H1 (cell line): ENCODE measurements around the gene PFDN6. TPM values are rescaled to one million over a fixed set of nuclear protein-coding genes. Genes with fewer than 3 reads are reported as not detected.

Experiments
- CTCF ChIA-PET: fragments of 300-600 bp; sonication (Branson Sonifier 250); formaldehyde crosslinking; loops from one replicate; lab custom pipeline; 2021; ENCODE audit not compliant: partially characterized antibody; lab: Charles Lee
- POLR2A ChIA-PET: fragments of 300-600 bp; sonication (Branson Sonifier 250); formaldehyde crosslinking; loops from one replicate; lab custom pipeline; 2021; ENCODE audit warnings: inconsistent platforms; ENCODE audit not compliant: partially characterized antibody; lab: Charles Lee
- DNase-seq, 2 experiments: peaks; one replicate each; pipeline versions ENCODE4 v3.0.0 to v3.0.0-alpha.2; 2010 to 2022; ENCODE audit warnings: low spot score in 2 of 2, low read depth in 1 of 2, mixed read lengths in 1 of 2
- FAIRE-seq: peaks from 2 replicates; lab custom pipeline; 2011; peaks lifted over from hg19 to GRCh38; lab: Jason Lieb, UNC
- H2AFZ ChIP-seq: 2 replicates; pipeline ENCODE4 v1.8.1; 2012; ENCODE audit warnings: low read length, inconsistent platforms
- H2AK5ac ChIP-seq: 2 replicates; pipeline ENCODE4 v1.6.1; 2013; ENCODE audit warnings: low read depth, low read length
- H2BK120ac ChIP-seq: replicated peaks from 2 replicates; pipeline ENCODE3; 2013; ENCODE audit warnings: low read depth, low read length, inconsistent platforms
- H2BK12ac ChIP-seq: 2 replicates; pipeline ENCODE4 v1.6.1; 2013; ENCODE audit warnings: low read depth, low read length
- H2BK15ac ChIP-seq: 2 replicates; pipeline ENCODE4 v1.6.1; 2013; ENCODE audit warnings: low read length
- H2BK20ac ChIP-seq: 2 replicates; pipeline ENCODE4 v1.6.1; 2013; ENCODE audit warnings: low read length
- H2BK5ac ChIP-seq: 2 replicates; pipeline ENCODE4 v1.6.1; 2013; ENCODE audit warnings: low read depth, low read length
- H3K14ac ChIP-seq: 2 replicates; pipeline ENCODE4 v1.6.1; 2013; ENCODE audit warnings: inconsistent platforms; ENCODE audit not compliant: insufficient read length
- H3K18ac ChIP-seq: 2 replicates; pipeline ENCODE4 v1.6.1; 2013; ENCODE audit warnings: low read length; ENCODE audit errors: extremely low read depth
- H3K23ac ChIP-seq: 2 replicates; pipeline ENCODE4 v1.6.1; 2013; ENCODE audit warnings: inconsistent platforms; ENCODE audit not compliant: insufficient read length
- H3K23me2 ChIP-seq: 2 replicates; pipeline ENCODE4 v1.6.1; 2013; ENCODE audit warnings: low read depth, low read length
- H3K27ac ChIP-seq: 2 replicates; pipeline ENCODE4 v1.6.1; 2011; ENCODE audit warnings: low read depth, low read length, inconsistent platforms
- H3K27me3 ChIP-seq, 4 experiments: replicated peaks in 1 of 4; 1 replicate in 1 of 4; 2 replicates in 3 of 4; pipeline versions ENCODE4 v1.6.1 to v1.8.1; 2011 to 2013; ENCODE audit warnings: low read length in 3 of 4, mild to moderate bottlenecking in 3 of 4, inconsistent platforms in 2 of 4, mixed read lengths in 2 of 4, moderate library complexity in 1 of 4; ENCODE audit not compliant: control insufficient read depth in 3 of 4, insufficient read depth in 3 of 4; ENCODE audit errors: extremely low read depth in 1 of 4
- H3K36me3 ChIP-seq, 4 experiments: 2 replicates each; pipeline versions ENCODE4 v1.6.1 to v1.8.1; 2011 to 2013; ENCODE audit warnings: mild to moderate bottlenecking in 4 of 4, low read length in 3 of 4, moderate library complexity in 2 of 4, control low read depth in 1 of 4, inconsistent platforms in 1 of 4; ENCODE audit not compliant: insufficient read depth in 4 of 4, control insufficient read depth in 2 of 4
- H3K4ac ChIP-seq: replicated peaks from 2 replicates; pipeline ENCODE3; 2013; ENCODE audit warnings: low read length, low read depth, mixed read lengths, inconsistent platforms; ENCODE audit not compliant: insufficient read length
- H3K4me1 ChIP-seq, 4 experiments: replicated peaks in 1 of 4; 1 replicate in 1 of 4; 2 replicates in 3 of 4; pipeline versions ENCODE4 v1.6.1 to v1.8.1; 2011 to 2013; ENCODE audit warnings: low read length in 3 of 4, inconsistent platforms in 2 of 4, mixed read lengths in 1 of 4; ENCODE audit not compliant: insufficient read depth in 4 of 4, control insufficient read depth in 3 of 4
- H3K4me2 ChIP-seq, 2 experiments: 2 replicates each; pipeline versions ENCODE4 v1.6.1 to v1.8.1; 2011 to 2013; ENCODE audit warnings: low read depth in 2 of 2, low read length in 2 of 2, control low read depth in 1 of 2, inconsistent platforms in 1 of 2, mild to moderate bottlenecking in 1 of 2; ENCODE audit not compliant: insufficient read depth in 1 of 2
- H3K4me3 ChIP-seq, 4 experiments: fragments of 200-600, 300-600 bp in 1 of 4; sonication (generic), shearing (Covaris generic), sonication (Bioruptor Twin) in 1 of 4; 2 replicates each; pipeline versions ENCODE4 v1.5.1 to v1.8.1; 2011 to 2016; ENCODE audit warnings: low read length in 4 of 4, low read depth in 3 of 4, control low read depth in 2 of 4, inconsistent platforms in 2 of 4, mild to moderate bottlenecking in 2 of 4, mixed read lengths in 1 of 4, moderate library complexity in 1 of 4; ENCODE audit not compliant: insufficient read depth in 2 of 4; ENCODE audit errors: extremely low read depth in 1 of 4
- H3K56ac ChIP-seq: replicated peaks from 2 replicates; pipeline ENCODE3; 2013; ENCODE audit warnings: low read depth, mild to moderate bottlenecking, mixed read lengths, low read length, inconsistent platforms; ENCODE audit not compliant: insufficient read length
- H3K79me1 ChIP-seq: 2 replicates; pipeline ENCODE4 v1.6.1; 2013; ENCODE audit warnings: low read depth, low read length, control low read depth
- H3K79me2 ChIP-seq, 2 experiments: 2 replicates each; pipeline versions ENCODE4 v1.6.1 to v1.8.1; 2012 to 2013; ENCODE audit warnings: low read length in 2 of 2, mild to moderate bottlenecking in 2 of 2, inconsistent platforms in 1 of 2; ENCODE audit not compliant: insufficient read depth in 2 of 2, control insufficient read depth in 1 of 2
- H3K9ac ChIP-seq, 4 experiments: replicated peaks in 1 of 4; 1 replicate in 1 of 4; 2 replicates in 3 of 4; pipeline versions ENCODE4 v1.6.1 to v1.8.1; 2011 to 2013; ENCODE audit warnings: low read depth in 3 of 4, low read length in 3 of 4, control low read depth in 2 of 4, mild to moderate bottlenecking in 2 of 4, moderate library complexity in 2 of 4, inconsistent platforms in 1 of 4; ENCODE audit errors: extremely low read depth in 1 of 4
- H3K9me3 ChIP-seq, 2 experiments: 2 replicates each; pipeline versions ENCODE4 v1.6.1 to v1.8.1; 2012 to 2013; ENCODE audit warnings: mild to moderate bottlenecking in 2 of 2, moderate library complexity in 2 of 2, control low read depth in 1 of 2, inconsistent platforms in 1 of 2, low read depth in 1 of 2, low read length in 1 of 2, mixed read lengths in 1 of 2; ENCODE audit not compliant: insufficient read depth in 2 of 2
- H4K20me1 ChIP-seq, 2 experiments: replicated peaks in 1 of 2; 2 replicates each; pipeline versions ENCODE3 to v1.8.1; 2011 to 2013; ENCODE audit warnings: inconsistent platforms in 2 of 2, low read length in 2 of 2, mild to moderate bottlenecking in 1 of 2; ENCODE audit not compliant: insufficient read depth in 2 of 2, control insufficient read depth in 1 of 2
- H4K5ac ChIP-seq: 2 replicates; pipeline ENCODE4 v1.6.1; 2013; ENCODE audit warnings: low read length, low read depth, mixed read lengths, inconsistent platforms; ENCODE audit not compliant: insufficient read length
- H4K8ac ChIP-seq: 2 replicates; pipeline ENCODE4 v1.8.0; 2013; ENCODE audit warnings: mild to moderate bottlenecking, moderate library complexity, low read length, inconsistent platforms; ENCODE audit not compliant: insufficient read depth; ENCODE audit errors: extremely low read depth
- H4K91ac ChIP-seq: replicated peaks from 2 replicates; pipeline ENCODE3; 2013; ENCODE audit warnings: low read length, mixed read lengths, inconsistent platforms; ENCODE audit not compliant: insufficient read length
- ASH2L ChIP-seq: fragments of 200-600, 300-600 bp; sonication (generic); IDR thresholded peaks from one replicate; pipeline ENCODE4 v1.7.1; 2017; ENCODE audit warnings: low read length
- ATF3 ChIP-seq: IDR thresholded peaks from 2 replicates; pipeline ENCODE4 v1.6.1; 2011; ENCODE audit warnings: low read depth, mild to moderate bottlenecking, low read length; ENCODE audit not compliant: insufficient read depth
- EZH2 ChIP-seq: fragments of 200-600 bp; sonication (generic); IDR thresholded peaks from 2 replicates; pipeline ENCODE4 v1.7.1; 2012; ENCODE audit warnings: low read depth, mild to moderate bottlenecking, moderate library complexity, low read length, inconsistent platforms; ENCODE audit not compliant: severe bottlenecking
- HDAC2 ChIP-seq, 2 experiments: fragments of 300-600 bp in 1 of 2; sonication (generic) in 1 of 2; IDR thresholded peaks; 2 replicates each; pipeline ENCODE4 v1.6.1; 2011 to 2012; ENCODE audit warnings: low read depth in 2 of 2, low read length in 2 of 2, mild to moderate bottlenecking in 2 of 2, moderate library complexity in 2 of 2, borderline replicate concordance in 1 of 2, inconsistent platforms in 1 of 2
- HDAC6 ChIP-seq: IDR thresholded peaks from one replicate; pipeline ENCODE4 v1.7.1; 2012; ENCODE audit warnings: low read depth, mild to moderate bottlenecking, inconsistent platforms, low read length, moderate library complexity
- JUN ChIP-seq: IDR thresholded peaks from 2 replicates; pipeline ENCODE4 v1.6.1; 2011; ENCODE audit warnings: low read depth, mild to moderate bottlenecking, improper control_type of control experiment, low read length
- KDM5A ChIP-seq: fragments of 200-600 bp; IDR thresholded peaks from 2 replicates; pipeline ENCODE4 v1.7.1; 2012; ENCODE audit warnings: mild to moderate bottlenecking, low read length, inconsistent platforms, mixed read lengths
- RXRA ChIP-seq: IDR thresholded peaks from 2 replicates; pipeline ENCODE4 v1.6.1; 2011; ENCODE audit warnings: low read depth, mild to moderate bottlenecking, low read length, moderate library complexity; ENCODE audit not compliant: insufficient read depth
- SAP30 ChIP-seq: fragments of 300-600 bp; sonication (generic); IDR thresholded peaks from 2 replicates; pipeline ENCODE4 v1.7.1; 2012; ENCODE audit warnings: low read length, moderate library complexity, mild to moderate bottlenecking, inconsistent platforms; ENCODE audit not compliant: insufficient read depth, insufficient replicate concordance
- SIRT6 ChIP-seq: IDR thresholded peaks from one replicate; pipeline ENCODE4 v1.7.1; 2012; ENCODE audit warnings: low read length, inconsistent platforms
- TAF1 ChIP-seq: IDR thresholded peaks from 2 replicates; pipeline ENCODE4 v1.6.1; 2011; ENCODE audit warnings: mild to moderate bottlenecking, low read depth, low read length
- TAF7 ChIP-seq: optimal IDR thresholded peaks from 2 replicates; pipeline ENCODE3; 2011; ENCODE audit warnings: low read depth, mild to moderate bottlenecking, inconsistent platforms, low read length, moderate library complexity, borderline replicate concordance
- YY1 ChIP-seq: IDR thresholded peaks from 2 replicates; pipeline ENCODE4 v1.6.1; 2011; ENCODE audit warnings: low read depth, mild to moderate bottlenecking, low read length
- WGBS, 2 experiments: shearing (Covaris generic) in 1 of 2; methylation state at CpG; one replicate each; pipeline versions ENCODE4 v1.1.6 to v1.1.7; 2013 to 2015; ENCODE audit warnings: low lambda C conversion rate in 2 of 2, mixed read lengths in 2 of 2, inconsistent platforms in 1 of 2, low coverage in 1 of 2, missing lambda C conversion rate in 1 of 2; ENCODE audit not compliant: insufficient replicate concordance in 2 of 2, insufficient coverage in 1 of 2, insufficient read length in 1 of 2; ENCODE audit errors: extremely low coverage in 1 of 2, missing lambda C conversion rate in 1 of 2; 5-methylcytosine and 5-hydroxymethylcytosine counted together
- polyA plus RNA-seq, 7 experiments: library from polyadenylated mRNA; depleted of rRNA in 3 of 7; stranded (reverse) in 5 of 7; unstranded in 2 of 7; fragments of >200 nt in 5 of 7; fragments of 200-250 nt in 2 of 7; gene quantifications; 1 replicate in 5 of 7; 2 replicates in 1 of 7; 4 replicates in 1 of 7; pipeline versions ENCODE4 v1.2.1 to v1.2.3, GENCODE V29; 2011 to 2013; ENCODE audit warnings: missing spikeins in 2 of 7, mixed read lengths in 2 of 7
- total RNA-seq: library from RNA; stranded (reverse); fragmentation: NEBNext Ultra II Directional; extraction: Animal tissue kit (Norgen Biotek cat#: 25700); gene quantifications from 2 replicates; pipeline ENCODE4 v1.2.1, GENCODE V29; 2021

PFDN6 gene
- total and polyA plus RNA-seq, 2 of the 8 experiments (the other 6 are each of a cell fraction or from before 2014, with no cell fraction given): 32.0 to 95.7 TPM

- FAIRE-seq (no peak), DNase-seq (no peak)
- Histone ChIP-seq H4K8ac (no peak overlapping the region), H3K27ac (no peak overlapping the region), H4K20me1 (peaks cover 0 to 4% of the 10 kb centered on the region in 2 experiments), H3K36me3 (no peaks in the 10 kb centered on the region; a peak in 2 of 8 replicates), H3K4me3 (no peak overlapping the region), H3K79me1 (peaks cover 4% of the 10 kb centered on the region; the same call in 1 of the 2 replicates), H4K5ac (no peak overlapping the region), H3K18ac (no peak overlapping the region), H2BK15ac (no peak overlapping the region), H2AK5ac (no peak overlapping the region), H2BK12ac (no peak overlapping the region), H2BK120ac (no peak overlapping the region), H3K9ac (no peak overlapping the region), H3K56ac (no peak overlapping the region), H3K23me2 (peaks cover 16% of the 10 kb centered on the region), H3K4me2 (no peak overlapping the region), H3K9me3 (no peaks in the 10 kb centered on the region), H4K91ac (no peak overlapping the region), H3K14ac (no peak overlapping the region), H3K79me2 (peaks cover 0 to 17% of the 10 kb centered on the region in 2 experiments; a peak in 2 of 4 replicates), H3K4ac (no peak overlapping the region), H2BK5ac (no peak overlapping the region), H3K27me3 (no peaks in the 10 kb centered on the region), H3K4me1 (peaks cover 0 to 4% (median 3%) of the 10 kb centered on the region in 4 experiments; a peak in 6 of 7 replicates), H3K23ac (no peak overlapping the region), H2AFZ (no peak overlapping the region), H2BK20ac (no peak overlapping the region)
- 93% methylated on average over 3 of the region's 3 CpGs; no CpG with 5 or more reads in 1 of the 2 experiments for WGBS, 2 experiments
- ChIA-PET POLR2A (interaction anchor here (0.6 to 16.7 kb wide), 6 partner anchors 13 to 1711 kb away, joined by 3 to 337 read pairs (median 38); partner anchors contain the start of genes B3GALT4, PFDN6, RPS18 and VPS52), CTCF (interaction anchor here (0.6 to 2.9 kb wide), 4 partner anchors 11 to 37 kb away, joined by 4 to 12 read pairs (median 6); no protein-coding TSS in a partner anchor)
- TF ChIP-seq ASH2L (no peak), SAP30 (no peak), TAF7 (no peak), RXRA (no peak), HDAC2 (IDR thresholded peaks at IDR 0.05; ENCODE audit: borderline replicate concordance in 1 of 2, low read depth in 2 of 2, low read length in 2 of 2) (no peak), TAF1 (no peak), EZH2 (no peak), KDM5A (no peak), YY1 (no peak), SIRT6 (no peak), ATF3 (no peak), HDAC6 (no peak), JUN (no peak)
Measured at GRCh38 chr6:33301877-33302276, 12.5 kb downstream of the PFDN6 start.
